ENCODE measurements around the gene CLCNKB.
"Not testable (repeated sequence)": the region's sequence is repeated elsewhere in the genome, so short reads cannot be mapped to it uniquely, and the experiment has no call there.

The CLCNKB gene

GRCh38 chr1:16056521-16056912 is 12.9 kb downstream of the CLCNKB start:
- H3K9me3 Mint-ChIP-seq, ATAC-seq, H3K4me3 Mint-ChIP-seq, H3K27ac Mint-ChIP-seq, H3K4me1 Mint-ChIP-seq: not testable (repeated sequence)
- Mint-ChIP-seq H3K27me3 (peaks cover 31% of the 10 kb centered on the region), H3K36me3 (peaks cover 13% of the 10 kb centered on the region)

DNA sequence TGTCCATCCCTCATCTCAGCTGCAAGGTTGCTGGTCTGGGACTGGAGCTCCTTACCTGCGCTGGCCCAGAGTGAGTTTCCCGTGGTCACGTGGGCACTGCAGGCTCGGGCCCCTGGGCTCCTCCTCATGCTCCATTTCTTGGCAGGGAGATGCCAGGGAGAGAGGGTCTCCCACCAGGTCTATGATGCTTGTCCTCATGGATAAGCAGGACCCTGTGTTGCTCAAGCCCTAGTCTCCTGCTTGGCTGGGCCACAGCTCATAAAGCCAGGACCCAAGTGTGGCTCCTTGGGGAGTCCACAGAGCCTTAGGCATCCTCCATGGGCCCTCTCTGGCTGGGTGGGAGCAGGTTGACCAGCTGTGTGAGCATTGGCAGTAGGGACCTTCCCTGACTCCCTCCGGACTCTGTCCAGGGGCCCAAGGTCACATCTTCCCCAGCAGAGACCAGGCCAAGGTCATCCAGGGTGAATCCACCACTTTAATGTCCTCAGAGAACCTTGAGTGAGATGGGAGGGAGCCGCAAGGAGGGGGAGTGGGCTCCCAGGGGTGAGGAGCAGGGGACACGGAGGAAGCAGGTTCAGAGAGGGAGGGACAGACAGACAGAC is 13.8 kb downstream of the CLCNKB start:
- not testable (repeated sequence) for ATAC-seq, H3K9me3 Mint-ChIP-seq, H3K4me1 Mint-ChIP-seq, H3K4me3 Mint-ChIP-seq, H3K27ac Mint-ChIP-seq
- peaks cover 13% of the 10 kb centered on the region for H3K36me3 Mint-ChIP-seq
- H3K27me3 Mint-ChIP-seq, result peaks cover 23% of the 10 kb centered on the region

DNA sequence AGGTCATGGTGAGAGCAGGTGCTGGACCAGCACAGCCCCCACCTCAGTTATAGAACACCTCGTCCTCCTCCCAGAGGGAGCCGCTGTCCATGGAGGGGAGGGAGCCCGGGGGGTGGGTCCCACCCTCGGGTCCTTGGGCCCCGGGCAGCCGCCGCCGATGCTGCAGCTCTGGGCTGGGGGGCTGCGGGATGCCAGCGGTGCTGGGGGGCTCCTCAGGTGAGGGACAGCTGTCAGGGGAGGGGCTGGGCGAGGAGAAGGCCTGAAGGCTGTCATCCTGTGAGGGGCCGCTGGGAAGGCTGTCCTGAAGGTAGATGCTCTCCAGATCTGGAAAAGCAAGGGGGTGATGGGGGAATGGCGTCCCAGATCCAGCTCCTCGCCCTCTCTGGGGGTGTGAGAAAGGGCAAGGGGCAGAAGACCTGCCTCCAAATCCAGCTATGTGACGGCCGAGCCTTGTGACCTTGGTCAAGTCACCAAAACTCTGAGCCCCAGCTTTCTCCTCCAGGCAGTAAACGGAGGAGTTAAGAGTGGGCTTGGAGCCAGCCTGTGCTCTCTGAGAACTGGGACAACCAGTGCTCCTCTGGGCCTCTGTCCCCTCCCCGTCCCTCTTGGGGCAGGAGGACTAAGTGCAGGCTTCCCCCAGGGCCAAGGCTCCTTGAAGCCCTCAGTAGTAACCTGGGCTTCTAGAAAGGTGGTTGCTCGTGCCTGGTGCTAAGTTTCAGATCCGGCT is 15.0 kb downstream of the CLCNKB start:
- peaks cover 26% of the 10 kb centered on the region for H3K27me3 Mint-ChIP-seq
- H3K4me3 Mint-ChIP-seq, result not testable (repeated sequence)
- ATAC-seq, result peak; percentile 2

DNA sequence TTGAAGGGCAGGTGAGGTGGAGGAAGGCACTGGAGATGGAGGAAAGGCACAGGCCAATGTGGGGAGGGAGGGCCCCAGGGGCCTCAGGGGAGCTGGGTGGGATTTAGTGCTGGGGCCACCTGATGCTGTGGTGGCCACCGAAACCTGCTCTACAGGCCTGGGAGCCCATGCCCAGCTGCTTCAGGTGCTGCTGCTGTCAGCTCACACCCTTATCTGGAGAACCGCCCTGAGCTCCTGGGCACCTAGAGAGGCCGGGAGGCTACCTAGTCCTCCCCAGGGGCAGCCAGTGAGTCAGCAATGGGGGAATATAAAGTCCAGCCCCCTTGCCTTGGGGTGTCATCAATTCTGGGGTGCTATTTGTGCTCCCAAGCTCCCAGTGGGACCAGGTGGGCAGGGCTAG is 17.7 kb downstream of the CLCNKB start:
- ATAC-seq, result no peak
- H3K4me3 Mint-ChIP-seq, result no peak overlapping the region
- H3K27me3 Mint-ChIP-seq, result peaks cover 52% of the 10 kb centered on the region
- H3K36me3 Mint-ChIP-seq, result peaks cover 13% of the 10 kb centered on the region
- no peaks in the 10 kb centered on the region for H3K9me3 Mint-ChIP-seq
- H3K4me1 Mint-ChIP-seq, result peaks cover 12% of the 10 kb centered on the region
- H3K27ac Mint-ChIP-seq, result no peak overlapping the region

More for the DNA sequence above, 15.0 kb downstream of the CLCNKB start:
- H3K9me3 Mint-ChIP-seq, H3K4me1 Mint-ChIP-seq, H3K27ac Mint-ChIP-seq: not testable (repeated sequence)
- peaks cover 13% of the 10 kb centered on the region for H3K36me3 Mint-ChIP-seq

DNA sequence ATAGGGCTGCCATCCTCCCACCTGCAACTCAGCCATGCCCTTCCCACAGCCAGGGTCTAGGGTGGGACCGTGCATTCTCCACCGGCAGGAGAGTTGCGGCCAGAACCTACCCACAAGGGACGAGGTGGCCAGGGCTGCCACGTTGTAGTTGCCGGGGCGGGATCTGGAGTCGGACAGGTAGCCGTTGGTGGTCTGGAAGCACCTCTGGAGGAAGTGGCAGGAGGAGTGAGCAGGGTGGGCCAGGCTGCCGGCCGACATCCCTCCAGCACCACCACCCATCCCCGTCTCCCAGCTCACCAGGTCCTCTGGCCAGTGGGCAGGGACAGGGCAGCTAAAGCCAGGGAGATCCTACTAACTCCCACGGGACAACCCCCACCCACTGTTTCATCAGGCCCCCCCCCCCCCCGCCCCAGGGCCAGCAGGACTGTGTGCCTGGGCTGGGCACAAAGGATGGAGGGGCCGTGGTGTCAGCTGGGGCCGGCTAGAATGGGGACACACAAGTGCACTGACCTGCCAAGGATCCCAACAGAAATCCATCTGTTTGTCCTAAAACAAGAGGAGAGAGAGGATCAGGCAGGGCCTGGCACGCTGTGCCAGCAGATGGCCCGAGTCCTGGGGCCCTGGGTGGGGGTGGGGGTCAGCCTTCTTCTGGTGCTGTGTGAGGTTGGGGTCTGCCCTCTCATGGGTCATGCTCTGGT is 18.6 kb downstream of the CLCNKB start:
- H3K4me3 Mint-ChIP-seq, H3K27ac Mint-ChIP-seq, H3K4me1 Mint-ChIP-seq, H3K9me3 Mint-ChIP-seq, ATAC-seq: not testable (repeated sequence)
- Mint-ChIP-seq H3K27me3 (peaks cover 52% of the 10 kb centered on the region), H3K36me3 (peaks cover 13% of the 10 kb centered on the region)

DNA sequence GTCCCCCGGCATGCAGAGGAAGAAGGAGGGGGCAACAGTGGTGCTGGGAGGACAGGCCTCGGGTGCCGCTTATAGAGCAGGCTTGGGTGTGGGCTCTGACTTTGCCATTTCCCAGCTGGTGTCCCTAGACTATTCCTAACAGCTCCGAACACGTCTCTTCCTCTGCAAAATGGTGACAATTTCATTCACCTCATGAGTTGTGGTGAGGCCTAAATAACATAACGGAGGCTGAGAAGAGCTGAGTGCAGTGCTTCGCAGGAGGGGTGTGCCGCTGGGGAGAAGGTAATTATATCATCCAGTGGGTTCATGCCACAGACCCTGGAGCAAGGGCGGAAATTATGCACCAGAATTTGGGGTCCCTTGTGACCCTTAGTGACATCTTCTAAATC is 19.1 kb downstream of the CLCNKB start:
- ATAC-seq, H3K36me3 Mint-ChIP-seq, H3K27ac Mint-ChIP-seq, H3K4me3 Mint-ChIP-seq, H3K9me3 Mint-ChIP-seq: not testable (repeated sequence)
- Mint-ChIP-seq H3K4me1 (peaks cover 14% of the 10 kb centered on the region), H3K27me3 (peaks cover 52% of the 10 kb centered on the region)

DNA sequence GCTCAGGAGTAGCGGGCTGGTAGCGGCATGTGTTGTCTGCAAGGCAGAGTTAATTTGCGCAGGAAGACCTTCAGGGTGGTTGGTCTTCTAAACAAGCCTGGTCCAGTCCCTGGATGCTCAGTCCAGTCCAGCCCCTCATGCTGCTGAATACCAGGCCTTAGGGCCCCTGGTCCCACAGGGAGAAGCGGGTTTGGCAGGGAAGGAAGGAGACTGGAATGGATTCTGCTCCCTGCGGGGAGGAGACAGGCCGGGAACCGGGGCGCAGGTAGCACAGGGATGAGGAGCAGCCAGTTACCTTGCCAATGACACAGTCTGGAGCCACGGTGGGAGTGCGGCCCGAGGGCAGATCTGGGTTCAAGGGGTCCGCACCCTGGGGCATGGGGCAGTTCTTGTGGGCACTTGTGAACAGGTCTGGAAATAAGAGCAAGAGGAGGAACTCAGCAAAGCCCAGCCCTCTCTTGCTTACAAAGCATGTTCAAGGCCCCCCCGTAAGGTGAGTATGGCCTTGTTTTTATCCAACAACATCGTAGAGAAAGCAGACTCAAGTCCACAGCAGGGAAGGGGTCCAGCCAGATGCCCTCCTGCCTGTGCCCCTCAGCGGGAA is 19.7 kb downstream of the CLCNKB start:
- Mint-ChIP-seq H3K9me3 (no peaks in the 10 kb centered on the region), H3K4me1 (peaks cover 16% of the 10 kb centered on the region), H3K27ac (no peak overlapping the region), H3K4me3 (no peak overlapping the region), H3K36me3 (peaks cover 7% of the 10 kb centered on the region), H3K27me3 (peaks cover 53% of the 10 kb centered on the region)
- ATAC-seq, result no peak

DNA sequence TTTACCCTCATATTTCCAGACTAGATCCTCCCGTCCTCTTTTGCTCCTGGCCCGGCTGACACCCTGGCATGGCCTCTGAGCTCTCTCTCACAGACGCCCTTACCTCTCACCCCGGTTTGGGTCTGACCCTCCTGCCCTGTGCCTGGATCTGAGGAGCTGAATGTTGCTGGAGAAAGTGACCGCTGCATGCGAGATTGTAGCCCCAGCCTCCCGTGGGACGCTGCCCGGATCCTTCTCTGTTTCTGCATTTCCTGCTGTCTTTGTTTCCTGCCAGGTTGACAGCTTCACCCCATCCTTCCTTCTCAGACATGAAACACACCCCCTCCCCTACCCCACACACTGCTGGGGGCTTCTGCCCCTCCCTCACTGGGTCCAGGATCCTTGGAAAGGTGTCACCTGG is 20.3 kb downstream of the CLCNKB start:
- Mint-ChIP-seq H3K4me1 (peaks cover 16% of the 10 kb centered on the region), H3K9me3 (no peaks in the 10 kb centered on the region), H3K27ac (no peak overlapping the region), H3K4me3 (no peak overlapping the region), H3K36me3 (peaks cover 7% of the 10 kb centered on the region), H3K27me3 (peaks cover 53% of the 10 kb centered on the region)
- ATAC-seq, result no peak

DNA sequence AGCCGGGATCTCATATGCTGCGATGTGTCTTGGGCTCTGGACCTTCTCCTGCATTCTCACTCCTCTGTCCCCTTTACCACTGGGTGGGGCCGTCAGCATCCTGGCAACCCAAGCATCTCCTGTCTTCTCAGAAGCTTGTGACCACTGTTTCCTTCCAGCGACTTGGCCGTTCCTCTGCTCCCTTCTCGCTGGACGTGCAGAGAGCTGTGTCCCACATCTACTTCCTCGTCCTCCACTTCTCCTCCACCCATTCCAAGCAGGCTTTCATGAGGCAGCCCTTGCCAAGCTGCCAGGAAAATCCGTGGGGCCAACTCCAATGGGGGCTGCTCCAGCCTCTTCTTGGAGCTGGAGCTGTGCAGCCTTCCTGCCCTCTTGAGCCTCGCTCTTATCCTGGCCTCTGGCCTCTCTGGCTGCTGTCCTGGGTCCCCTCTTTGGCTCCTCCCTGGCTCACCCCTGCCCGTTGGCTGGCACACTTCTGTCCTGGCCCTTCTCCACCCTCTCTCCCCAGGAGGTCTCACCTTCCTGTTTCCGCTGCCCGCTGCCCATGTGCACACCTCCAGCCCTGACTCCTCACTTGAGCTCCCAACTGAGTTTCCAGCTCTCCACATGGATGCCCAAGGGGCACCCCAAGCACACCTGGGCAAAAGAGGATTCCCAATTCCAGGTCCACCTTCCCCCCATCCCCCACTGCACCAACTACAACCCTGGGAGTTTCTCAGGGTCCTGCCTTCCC is 21.1 kb downstream of the CLCNKB start:
- Mint-ChIP-seq H3K9me3 (no peaks in the 10 kb centered on the region), H3K27ac (no peak overlapping the region), H3K4me3 (no peak overlapping the region), H3K27me3 (peaks cover 53% of the 10 kb centered on the region), H3K36me3 (peaks cover 7% of the 10 kb centered on the region), H3K4me1 (peaks cover 16% of the 10 kb centered on the region)
- no peak for ATAC-seq

GRCh38 chr1:16065269-16065576 is 21.6 kb downstream of the CLCNKB start:
- no peaks in the 10 kb centered on the region for H3K9me3 Mint-ChIP-seq

DNA sequence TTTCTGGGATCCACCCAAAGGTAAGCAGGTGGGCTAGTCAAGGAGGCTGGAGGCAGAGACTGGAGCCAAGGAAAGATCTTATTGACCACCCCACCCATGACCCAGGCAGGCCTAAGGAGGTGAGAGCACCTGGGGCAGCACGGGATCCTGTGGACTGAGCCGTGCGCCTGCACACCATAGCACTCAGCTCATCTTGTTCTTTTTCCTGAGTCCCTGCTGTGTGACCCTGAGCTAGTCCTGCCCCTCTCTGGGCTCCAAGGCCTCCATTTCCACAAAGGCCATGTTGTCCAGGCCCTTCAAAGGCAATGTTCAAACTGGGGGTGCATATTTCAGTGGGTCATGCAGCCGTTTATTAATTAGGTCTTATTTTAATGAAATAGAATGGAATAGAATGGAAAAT is 22.7 kb downstream of the CLCNKB start:
- H3K4me1 Mint-ChIP-seq, result peaks cover 31% of the 10 kb centered on the region
- no peak overlapping the region for H3K4me3 Mint-ChIP-seq
- H3K27me3 Mint-ChIP-seq, result peaks cover 40% of the 10 kb centered on the region
- no peaks in the 10 kb centered on the region for H3K36me3 Mint-ChIP-seq
- ATAC-seq, result no peak
- H3K9me3 Mint-ChIP-seq, result no peaks in the 10 kb centered on the region
- no peak overlapping the region for H3K27ac Mint-ChIP-seq

More at GRCh38 chr1:16065269-16065576, 21.6 kb downstream of the CLCNKB start:
- Mint-ChIP-seq H3K4me3 (no peak overlapping the region), H3K27me3 (peaks cover 50% of the 10 kb centered on the region), H3K27ac (no peak overlapping the region), H3K36me3 (peaks cover 6% of the 10 kb centered on the region), H3K4me1 (peaks cover 21% of the 10 kb centered on the region)
- no peak for ATAC-seq

DNA sequence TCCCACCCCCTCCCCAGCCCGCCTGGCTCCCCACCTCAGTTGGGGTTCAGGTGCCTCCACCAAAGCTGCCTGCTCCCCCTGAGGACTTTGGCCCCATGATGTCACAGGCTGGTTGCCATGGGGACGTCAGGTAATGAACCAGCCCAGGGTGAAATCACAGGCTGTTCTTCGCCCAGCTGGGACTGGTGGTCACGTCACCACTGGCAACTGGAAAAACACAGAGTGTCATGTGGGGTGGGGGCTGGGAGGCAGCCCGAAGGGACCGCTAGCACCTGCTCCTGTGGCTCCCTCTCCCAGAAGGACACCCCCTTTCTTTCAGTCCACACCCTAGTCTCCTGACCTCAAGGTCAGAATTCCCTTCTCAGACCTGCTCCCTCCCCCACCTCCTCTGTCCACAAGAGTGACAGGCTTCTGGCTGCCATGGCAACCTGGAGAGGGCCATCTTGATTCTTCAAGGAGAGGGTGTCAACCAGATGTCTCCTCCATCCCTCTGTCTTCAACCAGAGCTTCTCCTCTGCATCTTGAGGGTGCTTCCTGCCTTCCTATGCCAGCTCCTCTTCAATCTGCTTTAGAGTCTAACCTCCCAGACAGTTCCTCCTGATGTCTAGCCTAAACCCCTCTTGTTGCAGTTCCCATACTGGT is 23.7 kb downstream of the CLCNKB start:
- peak overlapping the region; percentile 33 for H3K27ac Mint-ChIP-seq
- no peak overlapping the region for H3K4me3 Mint-ChIP-seq
- peaks cover 32% of the 10 kb centered on the region for H3K4me1 Mint-ChIP-seq
- no peaks in the 10 kb centered on the region for H3K36me3 Mint-ChIP-seq
- peaks cover 44% of the 10 kb centered on the region for H3K27me3 Mint-ChIP-seq
- H3K9me3 Mint-ChIP-seq, result no peaks in the 10 kb centered on the region
- ATAC-seq, result no peak

GRCh38 chr1:16067933-16068332 is 24.4 kb downstream of the CLCNKB start:
- Mint-ChIP-seq H3K4me3 (no peak overlapping the region), H3K36me3 (no peaks in the 10 kb centered on the region), H3K9me3 (no peaks in the 10 kb centered on the region), H3K27ac (peak overlapping the region; percentile 33), H3K4me1 (peaks cover 32% of the 10 kb centered on the region), H3K27me3 (peaks cover 49% of the 10 kb centered on the region)
- ATAC-seq, result no peak

- peaks cover 46% of the 10 kb centered on the region for H3K27me3 Mint-ChIP-seq
- H3K27ac Mint-ChIP-seq, result no peak overlapping the region
- no peak overlapping the region for H3K4me3 Mint-ChIP-seq
- H3K9me3 Mint-ChIP-seq, result no peaks in the 10 kb centered on the region
- ATAC-seq, result no peak
- H3K4me1 Mint-ChIP-seq, result peaks cover 32% of the 10 kb centered on the region
- H3K36me3 Mint-ChIP-seq, result no peaks in the 10 kb centered on the region
Observed at GRCh38 chr1:16068356-16069270, 25.0 kb downstream of the CLCNKB start.
